Activated CD4-positive, alpha-beta T cell treated with anti-CD3 and anti-CD28 coated beads, Interleukin-2, amount 10 ng/mL, durations not matched to agents 24 days and 14 days (primary cell): ENCODE results near the gene RPP25L. TPM values are rescaled to one million over a fixed set of nuclear protein-coding genes. Genes with fewer than 3 reads are reported as not detected.

ENCODE experiments used
- DNase-seq: peaks from one replicate; pipeline ENCODE4 v3.0.0; 2022
- H3K27ac Mint-ChIP-seq: one replicate; pipeline ENCODE4 v1.8.0; 2022; ENCODE audit warnings: mild to moderate bottlenecking, mixed read lengths
- H3K27me3 Mint-ChIP-seq: one replicate; pipeline ENCODE4 v1.8.0; 2022; ENCODE audit warnings: mixed read lengths
- H3K36me3 Mint-ChIP-seq: one replicate; pipeline ENCODE4 v1.8.0; 2022; ENCODE audit warnings: low read depth, mild to moderate bottlenecking, mixed read lengths
- H3K4me1 Mint-ChIP-seq: one replicate; pipeline ENCODE4 v1.8.0; 2021; ENCODE audit warnings: mixed read lengths
- H3K4me3 Mint-ChIP-seq: one replicate; pipeline ENCODE4 v1.8.0; 2022; ENCODE audit warnings: mild to moderate bottlenecking, moderate library complexity, mixed read lengths
- H3K9me3 Mint-ChIP-seq: one replicate; pipeline ENCODE4 v1.8.0; 2021; ENCODE audit warnings: mixed read lengths
- intact Hi-C: fragments of 100-400 bp; cut with micrococcal nuclease; formaldehyde crosslinking; loops from one replicate; pipeline ENCODE4 v1.15.1; 2023
- total RNA-seq: library from RNA; stranded (reverse); gene quantifications from 2 replicates; pipeline ENCODE4 v1.2.3, GENCODE V29; 2022

Gene RPP25L
- total RNA-seq, 1 donor from 2014 or later, result 34.8 TPM

DNA sequence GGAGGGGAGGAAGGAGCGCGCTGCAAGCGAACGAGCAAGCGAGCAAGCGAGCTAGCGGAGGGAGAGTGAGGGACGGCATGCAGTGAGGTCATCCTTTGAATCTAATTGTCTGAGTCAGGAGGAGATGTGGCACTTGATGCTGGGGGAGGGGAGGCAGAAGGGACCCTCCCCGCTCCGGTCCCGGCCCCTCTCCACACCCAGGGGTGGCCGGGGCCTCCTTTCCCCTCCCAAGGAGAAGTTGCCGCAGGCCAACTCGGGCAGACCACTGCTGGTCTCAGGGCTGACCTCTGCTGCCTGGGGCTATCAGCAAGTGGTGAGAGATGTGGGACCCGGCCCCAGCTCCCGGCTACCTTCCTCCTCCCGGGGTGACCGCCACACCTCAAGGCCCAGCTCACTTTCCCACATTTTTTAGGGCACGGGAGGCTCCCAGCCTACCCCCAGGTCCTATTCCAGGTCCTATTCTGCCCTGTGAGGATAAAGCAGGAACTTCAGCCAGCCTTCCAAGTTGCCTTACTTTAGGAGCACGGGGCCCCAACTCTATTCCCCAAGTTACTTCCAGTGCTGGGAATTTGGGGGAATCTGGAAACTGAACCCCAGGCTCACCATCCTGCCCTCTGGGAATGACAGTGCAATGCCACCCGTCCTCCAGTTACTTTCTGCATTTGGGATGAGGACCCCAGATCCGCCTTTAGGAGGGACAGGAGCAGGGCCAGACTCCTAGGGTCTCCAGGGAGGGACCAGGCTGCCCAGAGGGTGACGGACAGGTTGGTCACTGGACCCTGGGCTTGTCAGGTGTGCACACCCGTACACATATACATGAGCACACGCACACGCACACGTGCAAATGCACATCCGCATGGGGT lies 33.4 kb downstream of the RPP25L start:
- Mint-ChIP-seq H3K27ac (no peak overlapping the region), H3K4me3 (no peak overlapping the region), H3K4me1 (peaks cover 8% of the 10 kb centered on the region), H3K9me3 (no peaks in the 10 kb centered on the region), H3K27me3 (peaks cover 63% of the 10 kb centered on the region), H3K36me3 (no peaks in the 10 kb centered on the region)
- intact Hi-C loops, result no loop called here
- no peak for DNase-seq

DNA sequence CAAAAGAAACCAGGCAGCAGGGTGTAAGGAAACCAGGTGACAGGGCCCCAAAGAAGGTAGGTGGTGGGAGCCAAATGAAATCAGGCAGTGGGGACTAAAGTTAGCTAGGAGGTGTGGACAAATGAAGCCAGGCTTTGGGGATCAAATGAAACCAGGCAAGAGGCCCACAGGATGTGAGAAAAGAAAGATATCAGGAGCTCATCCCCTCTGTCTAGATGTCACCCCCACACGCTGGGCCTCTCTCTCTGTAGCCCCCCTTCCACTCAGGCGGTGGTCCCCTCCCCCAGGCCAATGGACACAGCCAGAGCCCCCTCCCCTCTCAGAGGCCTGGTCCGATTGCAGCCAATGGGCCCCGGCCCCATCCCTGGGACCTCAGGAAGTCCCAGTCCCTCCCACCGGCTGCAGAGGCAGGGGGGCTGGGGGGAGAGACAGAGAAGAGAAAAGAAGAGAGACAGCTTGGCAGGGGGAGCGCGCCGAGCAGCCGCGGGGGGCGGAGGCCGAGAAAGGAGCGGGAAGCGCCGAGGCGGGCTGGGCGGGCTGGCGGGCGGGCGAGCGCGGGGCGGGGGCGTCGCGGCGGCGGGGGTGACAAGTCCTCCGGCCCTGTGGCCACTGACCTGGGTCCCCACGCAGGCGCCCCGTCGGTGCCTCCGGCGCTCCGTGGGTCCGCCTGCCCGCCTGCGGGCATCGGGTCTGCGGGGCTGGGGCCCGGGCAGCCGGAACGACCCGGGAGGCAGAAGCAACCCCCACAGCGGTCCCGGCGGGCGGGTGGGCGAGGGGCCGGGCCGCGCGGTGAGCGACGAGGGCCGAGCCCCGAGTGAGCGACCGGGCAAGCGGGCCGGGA lies 34.3 kb downstream of the RPP25L start:
- H3K4me1 Mint-ChIP-seq, result peaks cover 8% of the 10 kb centered on the region
- H3K27ac Mint-ChIP-seq, result no peak overlapping the region
- H3K4me3 Mint-ChIP-seq, result peak overlapping the region; percentile 42
- H3K9me3 Mint-ChIP-seq, result no peaks in the 10 kb centered on the region
- no peak for DNase-seq
- H3K27me3 Mint-ChIP-seq, result peaks cover 58% of the 10 kb centered on the region
- intact Hi-C loops, result no loop called here
- no peaks in the 10 kb centered on the region for H3K36me3 Mint-ChIP-seq

DNA sequence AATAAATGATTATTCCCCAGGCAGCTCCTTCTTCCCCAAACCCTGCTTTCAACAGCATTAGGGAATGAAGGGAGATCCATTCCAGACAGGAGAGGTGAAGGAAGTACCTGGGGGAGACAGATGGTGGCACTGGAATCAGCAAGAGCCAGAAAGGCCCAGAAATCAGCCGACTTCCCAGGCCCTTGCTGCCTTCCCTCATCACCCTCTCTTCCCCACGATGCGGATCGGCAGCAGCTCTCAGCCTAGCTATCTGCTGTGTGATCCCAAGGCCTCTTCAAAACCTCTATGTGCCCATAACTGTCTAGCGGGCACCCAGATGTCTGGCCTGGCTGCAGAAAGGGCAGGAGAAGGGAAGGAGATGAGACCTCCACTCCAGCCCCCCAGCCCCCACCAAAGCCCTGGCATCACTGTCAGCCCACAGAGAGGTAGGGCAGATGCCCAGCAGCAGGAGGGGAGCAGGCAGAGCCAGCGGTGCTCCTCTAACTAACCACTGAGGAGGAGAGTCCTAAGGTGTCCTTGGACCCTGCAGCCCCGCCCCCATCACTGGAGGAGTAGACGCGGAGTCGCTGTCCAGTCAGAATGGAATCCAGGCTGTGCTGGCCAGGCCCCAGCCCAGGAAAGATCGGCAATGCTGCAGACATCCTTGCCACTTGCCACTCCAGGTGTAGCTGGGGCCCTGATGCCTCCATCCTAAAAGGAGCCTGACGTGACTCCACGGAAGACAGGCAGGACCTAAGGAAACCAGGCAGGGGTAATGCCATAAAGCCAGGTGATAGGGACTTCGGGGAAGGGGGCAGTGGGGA lies 35.1 kb downstream of the RPP25L start:
- Mint-ChIP-seq H3K27ac (no peak overlapping the region), H3K9me3 (no peaks in the 10 kb centered on the region), H3K36me3 (no peaks in the 10 kb centered on the region), H3K4me1 (peaks cover 8% of the 10 kb centered on the region), H3K27me3 (peaks cover 54% of the 10 kb centered on the region), H3K4me3 (no peak overlapping the region)
- intact Hi-C loops, result no loop called here
- no peak for DNase-seq

DNA sequence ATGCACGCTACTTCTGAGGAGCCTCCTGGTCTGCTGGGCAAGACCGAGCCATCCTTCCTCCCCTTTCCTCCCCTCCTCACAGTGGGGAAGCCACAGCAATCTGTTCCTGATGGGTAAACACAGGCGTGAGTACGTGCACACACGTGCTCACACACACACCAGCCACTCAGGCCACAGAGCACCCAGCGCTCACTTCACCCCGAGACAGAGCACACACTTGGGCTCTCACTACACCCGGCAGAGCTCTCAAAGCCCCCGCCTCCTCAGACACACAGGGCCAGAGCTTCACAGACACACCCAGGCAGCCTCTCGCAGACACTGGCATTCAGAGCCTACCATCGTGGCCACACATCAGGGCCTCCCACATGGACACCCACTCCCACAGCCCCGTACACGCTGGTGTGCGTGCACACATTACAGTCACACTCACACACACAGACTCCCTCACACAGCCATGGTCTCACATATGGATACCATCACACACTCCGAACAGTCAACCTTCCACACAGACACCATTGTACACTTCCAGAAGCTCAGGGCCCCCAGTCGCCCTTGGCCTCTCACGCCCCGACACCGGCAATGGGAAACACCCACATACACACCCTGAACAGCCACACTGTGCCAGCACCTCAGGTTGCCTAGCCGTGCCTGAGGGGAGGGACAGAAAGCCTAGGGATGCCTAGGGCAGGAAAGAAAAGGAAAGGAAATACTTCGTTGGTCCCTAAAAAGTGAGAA lies 35.9 kb downstream of the RPP25L start:
- peaks cover 46% of the 10 kb centered on the region for H3K27me3 Mint-ChIP-seq
- H3K27ac Mint-ChIP-seq, result no peak overlapping the region
- H3K36me3 Mint-ChIP-seq, result no peaks in the 10 kb centered on the region
- no peak overlapping the region for H3K4me3 Mint-ChIP-seq
- intact Hi-C loops, result no loop called here
- DNase-seq, result no peak
- peaks cover 8% of the 10 kb centered on the region for H3K4me1 Mint-ChIP-seq
- H3K9me3 Mint-ChIP-seq, result no peaks in the 10 kb centered on the region

DNA sequence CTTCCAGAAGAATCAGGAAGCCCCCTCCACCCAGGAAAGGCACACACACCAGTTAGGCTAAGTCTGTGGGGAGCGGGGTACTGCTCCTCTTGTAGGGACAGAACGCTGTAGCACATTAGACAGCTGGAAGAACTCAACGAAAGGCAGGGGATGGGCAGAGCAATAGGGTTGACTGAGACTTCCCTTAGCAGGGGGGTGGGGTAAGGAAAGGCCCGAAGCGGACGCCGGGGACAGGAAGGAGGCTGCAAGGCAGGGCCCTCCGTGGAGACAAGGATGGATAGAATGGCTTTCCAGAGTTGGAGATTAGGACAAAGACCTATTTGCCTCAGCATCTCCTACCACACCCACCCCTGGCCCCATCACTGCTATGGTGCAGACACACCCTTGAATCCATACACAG lies 36.7 kb downstream of the RPP25L start:
- Mint-ChIP-seq H3K4me3 (no peak overlapping the region), H3K4me1 (peaks cover 8% of the 10 kb centered on the region), H3K36me3 (no peaks in the 10 kb centered on the region), H3K9me3 (no peaks in the 10 kb centered on the region), H3K27me3 (peaks cover 38% of the 10 kb centered on the region), H3K27ac (no peak overlapping the region)
- intact Hi-C loops, result no loop called here
- no peak for DNase-seq

DNA sequence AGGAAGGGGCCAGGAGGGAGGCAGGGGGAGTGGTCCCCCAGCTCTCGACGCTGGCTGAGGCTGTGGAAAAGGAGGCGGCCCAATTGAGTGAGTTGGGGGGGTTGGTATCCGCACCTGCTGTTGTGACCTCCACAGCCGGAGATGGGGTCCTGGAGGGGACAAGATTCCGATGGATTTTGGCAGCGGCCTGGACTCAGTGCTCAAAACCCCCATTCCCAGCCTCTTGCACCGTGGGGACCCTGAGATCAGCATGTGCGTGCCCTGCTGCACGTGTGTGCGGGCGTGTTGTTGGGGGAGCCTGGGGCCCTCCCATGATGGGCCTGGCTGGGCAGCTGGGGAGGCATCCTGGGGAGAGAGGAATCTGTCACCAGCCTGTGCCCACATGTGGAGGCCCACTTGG lies 37.3 kb downstream of the RPP25L start:
- intact Hi-C loops, result no loop called here
- Mint-ChIP-seq H3K4me3 (no peak overlapping the region), H3K27ac (no peak overlapping the region), H3K27me3 (peaks cover 36% of the 10 kb centered on the region), H3K9me3 (no peaks in the 10 kb centered on the region), H3K36me3 (no peaks in the 10 kb centered on the region), H3K4me1 (peaks cover 8% of the 10 kb centered on the region)
- no peak for DNase-seq

GRCh38 chr9:34573599-34574325 lies 38.1 kb downstream of the RPP25L start:
- Mint-ChIP-seq H3K9me3 (no peaks in the 10 kb centered on the region), H3K27me3 (peaks cover 30% of the 10 kb centered on the region), H3K27ac (no peak overlapping the region), H3K4me1 (peaks cover 5% of the 10 kb centered on the region), H3K4me3 (no peak overlapping the region), H3K36me3 (no peaks in the 10 kb centered on the region)
- no peak for DNase-seq
- intact Hi-C loops, result no loop called here

DNA sequence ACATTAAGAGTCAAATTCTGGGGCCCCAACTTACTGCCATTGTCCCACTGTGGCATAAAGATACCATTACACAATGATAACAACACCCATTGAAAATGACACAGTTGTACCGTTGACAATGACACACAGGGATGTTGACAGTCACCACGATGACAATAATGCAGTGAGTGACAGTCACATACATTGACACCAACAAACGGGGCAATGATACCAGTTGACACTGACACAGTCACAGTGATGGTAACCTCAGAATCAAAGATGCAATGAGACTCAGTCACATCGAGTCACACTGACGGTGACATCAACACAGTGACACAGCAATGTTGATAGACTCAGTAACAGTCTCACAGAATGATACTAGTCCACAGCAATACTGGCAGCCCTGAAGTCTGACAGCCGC lies 39.3 kb downstream of the RPP25L start:
- Mint-ChIP-seq H3K27ac (no peak overlapping the region), H3K9me3 (no peaks in the 10 kb centered on the region), H3K4me3 (no peak overlapping the region), H3K4me1 (peaks cover 4% of the 10 kb centered on the region), H3K27me3 (peaks cover 27% of the 10 kb centered on the region), H3K36me3 (no peaks in the 10 kb centered on the region)
- intact Hi-C loops, result no loop called here
- no peak for DNase-seq

GRCh38 chr9:34572092-34572491 lies 39.8 kb downstream of the RPP25L start:
- H3K27ac Mint-ChIP-seq, result no peak overlapping the region

GRCh38 chr9:34571481-34571810 lies 40.5 kb downstream of the RPP25L start:
- H3K36me3 Mint-ChIP-seq, result no peaks in the 10 kb centered on the region
- intact Hi-C loops, result no loop called here
- H3K27me3 Mint-ChIP-seq, result peaks cover 18% of the 10 kb centered on the region
- no peak overlapping the region for H3K27ac Mint-ChIP-seq
- DNase-seq, result no peak
- H3K4me1 Mint-ChIP-seq, result no peaks in the 10 kb centered on the region
- no peak overlapping the region for H3K4me3 Mint-ChIP-seq
- no peaks in the 10 kb centered on the region for H3K9me3 Mint-ChIP-seq

More at GRCh38 chr9:34572092-34572491, 39.8 kb downstream of the RPP25L start:
- DNase-seq, result no peak
- Mint-ChIP-seq H3K36me3 (no peaks in the 10 kb centered on the region), H3K9me3 (no peaks in the 10 kb centered on the region), H3K4me3 (no peak overlapping the region), H3K4me1 (no peaks in the 10 kb centered on the region), H3K27me3 (peaks cover 22% of the 10 kb centered on the region)
- intact Hi-C loops, result no loop called here

DNA sequence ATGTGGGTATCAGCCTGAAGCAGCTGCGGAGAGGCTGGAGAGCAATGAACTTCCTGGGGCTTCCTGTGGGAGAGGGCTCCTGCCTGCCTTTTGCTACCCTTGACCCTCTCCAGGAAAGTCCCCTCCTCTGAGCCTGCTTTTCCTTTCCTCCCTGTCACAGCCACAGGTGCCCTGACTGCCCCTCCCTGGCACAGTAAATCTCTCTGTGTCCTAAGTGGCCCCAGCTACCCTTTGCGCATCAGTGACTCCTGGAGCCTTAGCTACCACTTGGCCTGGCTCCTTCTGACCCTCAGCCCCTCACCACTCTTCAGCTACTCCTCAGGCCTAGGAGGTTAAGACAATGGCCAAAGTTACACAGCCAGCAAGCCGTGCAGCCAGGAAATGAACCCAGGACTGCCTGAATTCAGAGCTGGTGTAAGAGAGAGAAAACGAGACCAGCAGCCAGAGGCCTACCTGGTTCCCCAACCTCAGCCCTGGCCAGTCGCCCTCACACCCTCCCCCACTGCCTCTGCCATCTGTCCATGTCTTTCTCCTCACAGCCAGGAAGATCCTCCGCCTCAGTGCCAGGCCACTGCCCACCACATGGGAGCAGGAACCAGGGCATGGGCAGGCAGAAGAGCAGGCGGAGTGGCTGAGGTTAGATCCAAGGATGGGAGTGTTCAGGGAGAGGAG lies 41.0 kb downstream of the RPP25L start:
- no peak overlapping the region for H3K4me3 Mint-ChIP-seq

DNA sequence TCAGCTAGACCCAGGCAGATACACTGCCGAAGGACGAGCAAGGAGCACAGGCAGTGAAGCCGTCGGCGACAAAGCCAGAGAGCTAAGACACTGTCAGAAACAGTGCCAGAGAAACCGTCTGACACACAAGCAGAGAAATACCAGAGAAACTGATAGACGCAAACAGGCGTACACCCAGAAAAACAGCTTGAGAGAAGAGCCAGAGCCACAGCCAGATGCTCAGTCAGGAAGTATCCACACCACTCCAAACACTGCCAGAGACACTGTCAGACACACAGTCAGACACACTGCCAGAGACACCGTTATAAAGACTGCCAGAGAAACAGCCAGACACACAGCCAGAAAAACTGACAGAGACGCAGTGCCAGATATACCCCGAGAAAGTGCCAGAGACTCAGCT lies 41.5 kb downstream of the RPP25L start:
- Mint-ChIP-seq H3K27me3 (peaks cover 10% of the 10 kb centered on the region), H3K4me1 (no peaks in the 10 kb centered on the region), H3K4me3 (no peak overlapping the region), H3K36me3 (no peaks in the 10 kb centered on the region), H3K9me3 (no peaks in the 10 kb centered on the region), H3K27ac (no peak overlapping the region)
- intact Hi-C loops, result no loop called here
- no peak for DNase-seq

More for the DNA sequence above, 41.0 kb downstream of the RPP25L start:
- Mint-ChIP-seq H3K4me1 (no peaks in the 10 kb centered on the region), H3K36me3 (no peaks in the 10 kb centered on the region), H3K9me3 (no peaks in the 10 kb centered on the region), H3K27me3 (peaks cover 13% of the 10 kb centered on the region), H3K27ac (no peak overlapping the region)
- no peak for DNase-seq
- intact Hi-C loops, result no loop called here
